ENCODE results near the gene OGFOD2.

- TF ChIP-seq CTCF (IDR thresholded peaks at IDR 0.05) (no peak), POLR2A (IDR thresholded peaks at IDR 0.05) (no peak)
Measured at GRCh38 chr12:123027726-123028445, 52.8 kb downstream of the OGFOD2 start.
